GM18505 (cell line): ENCODE measurements around the gene NXF3.
"Not testable (repeated sequence)": the region's sequence is repeated elsewhere in the genome, so short reads cannot be mapped to it uniquely, and the experiment has no call there.

Source experiments
- ATAC-seq: cut with Tn5 transposase; IDR thresholded peaks from one replicate; pipeline ENCODE4 v1.9.1; 2021; ENCODE audit not compliant: unreplicated experiment
- POLR2A ChIP-seq: IDR thresholded peaks from 4 replicates; pipeline ENCODE4 v1.6.1; 2011; ENCODE audit warnings: borderline replicate concordance; ENCODE audit not compliant: insufficient read depth, insufficient read length; ENCODE audit errors: extremely low read depth

NXF3 gene, protein sequence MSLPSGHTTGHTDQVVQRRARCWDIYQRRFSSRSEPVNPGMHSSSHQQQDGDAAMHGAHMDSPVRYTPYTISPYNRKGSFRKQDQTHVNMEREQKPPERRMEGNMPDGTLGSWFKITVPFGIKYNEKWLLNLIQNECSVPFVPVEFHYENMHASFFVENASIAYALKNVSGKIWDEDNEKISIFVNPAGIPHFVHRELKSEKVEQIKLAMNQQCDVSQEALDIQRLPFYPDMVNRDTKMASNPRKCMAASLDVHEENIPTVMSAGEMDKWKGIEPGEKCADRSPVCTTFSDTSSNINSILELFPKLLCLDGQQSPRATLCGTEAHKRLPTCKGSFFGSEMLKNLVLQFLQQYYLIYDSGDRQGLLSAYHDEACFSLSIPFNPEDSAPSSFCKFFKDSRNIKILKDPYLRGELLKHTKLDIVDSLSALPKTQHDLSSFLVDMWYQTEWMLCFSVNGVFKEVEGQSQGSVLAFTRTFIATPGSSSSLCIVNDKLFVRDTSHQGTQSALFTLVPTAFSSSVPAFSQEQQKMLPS

GRCh38 chrX:103092942-103093341, at the start of gene NXF3:
Gene NXF3, minus strand, starts transcription at chrX:103093143. Its CDS starts 120 bp downstream, at chrX:103093023.
- no peak for TF ChIP-seq POLR2A
- ATAC-seq: no peak

GRCh38 chrX:103136528-103136927, 43.6 kb upstream of the NXF3 start:
- ATAC-seq: not testable (repeated sequence)

DNA sequence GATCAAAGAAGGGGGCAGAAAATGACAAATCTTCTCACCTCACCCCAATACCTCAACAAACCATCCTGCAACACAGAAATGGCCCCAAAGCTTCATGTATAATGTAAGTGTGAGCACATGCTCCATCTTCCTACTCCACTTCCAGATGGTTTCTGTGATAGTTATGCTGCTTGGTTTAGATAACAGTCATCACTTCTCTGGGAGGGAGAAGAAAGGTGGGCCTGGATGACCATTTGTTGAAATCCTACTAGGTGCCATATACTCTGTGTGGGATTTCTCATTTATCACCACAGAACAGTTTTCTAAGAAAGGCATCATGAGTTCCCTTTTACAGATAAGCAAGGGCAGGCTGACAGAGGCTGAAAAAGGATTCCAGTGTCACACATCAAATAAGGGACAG, 31.3 kb upstream of the NXF3 start:
- no peak for TF ChIP-seq POLR2A
- ATAC-seq: no peak

DNA sequence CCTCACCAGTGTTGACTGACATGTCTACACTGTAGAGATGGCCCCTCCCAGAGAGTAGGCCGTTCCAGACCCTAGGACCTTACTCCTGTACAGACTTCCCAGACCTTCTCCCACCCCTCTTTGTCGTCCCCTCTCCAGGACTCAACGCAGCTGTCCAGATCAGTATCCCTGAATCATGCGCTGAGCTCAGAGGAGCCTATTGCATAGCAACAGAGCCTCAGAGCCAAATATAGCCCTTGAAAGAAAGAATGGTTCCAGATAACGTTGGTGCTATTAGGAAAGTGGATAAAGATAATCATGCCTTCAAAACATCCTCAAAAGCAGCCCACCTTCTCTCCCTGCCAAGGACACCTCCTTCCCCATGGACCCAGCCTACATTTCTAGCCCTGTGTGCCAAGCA, 27.8 kb upstream of the NXF3 start:
- no peak for TF ChIP-seq POLR2A
- ATAC-seq: no peak

- ATAC-seq: not testable (repeated sequence)
Observed at GRCh38 chrX:103116970-103117369, 24.0 kb upstream of the NXF3 start.

DNA sequence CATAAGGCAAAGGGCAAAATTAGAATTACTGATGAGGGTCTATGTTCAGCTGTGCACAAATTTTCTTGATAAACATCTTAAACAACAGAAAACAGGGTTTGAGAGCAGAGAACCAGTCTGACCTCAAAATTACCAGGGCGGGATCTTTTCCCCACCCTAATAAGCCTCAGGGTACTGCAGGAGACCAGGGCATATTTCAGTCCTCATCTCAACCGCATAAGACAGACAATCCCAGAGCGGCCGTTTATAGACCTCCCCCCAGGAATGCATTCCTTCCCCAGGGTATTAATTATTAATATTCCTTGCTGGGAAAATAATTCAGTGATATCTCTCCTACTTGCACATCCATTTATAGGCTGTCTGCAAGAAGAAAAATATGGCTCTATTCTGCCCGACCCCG, 16.6 kb upstream of the NXF3 start:
- not testable (repeated sequence) for ATAC-seq

- no peak for ATAC-seq
- no peak for TF ChIP-seq POLR2A
Observed at GRCh38 chrX:103107836-103108235, 14.9 kb upstream of the NXF3 start.

DNA sequence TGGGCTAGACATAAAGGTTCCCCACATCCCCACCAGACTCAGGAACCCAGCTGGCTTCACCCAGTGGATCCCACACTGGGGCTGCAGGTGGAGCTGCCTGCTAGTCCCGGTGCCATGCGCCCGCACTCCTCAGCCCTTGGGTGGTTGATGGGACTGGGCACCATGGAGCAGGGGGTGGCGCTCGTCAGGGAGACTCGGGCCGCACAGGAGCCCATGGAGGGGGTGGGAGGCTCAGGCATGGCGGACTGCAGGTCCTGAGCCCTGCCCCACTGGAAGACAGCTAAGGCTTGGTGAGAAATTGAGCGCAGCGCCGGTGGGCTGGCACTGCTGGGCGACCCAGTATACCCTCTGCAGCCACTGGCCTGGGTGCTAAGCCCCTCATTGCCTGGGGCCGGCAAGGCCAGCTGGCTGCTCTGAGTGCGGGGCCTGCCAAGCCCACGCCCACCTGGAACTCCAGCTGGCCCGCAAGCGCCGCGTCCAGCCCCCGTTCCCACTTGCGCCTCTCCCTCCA, 14.3 kb upstream of the NXF3 start:
- not testable (repeated sequence) for ATAC-seq

DNA sequence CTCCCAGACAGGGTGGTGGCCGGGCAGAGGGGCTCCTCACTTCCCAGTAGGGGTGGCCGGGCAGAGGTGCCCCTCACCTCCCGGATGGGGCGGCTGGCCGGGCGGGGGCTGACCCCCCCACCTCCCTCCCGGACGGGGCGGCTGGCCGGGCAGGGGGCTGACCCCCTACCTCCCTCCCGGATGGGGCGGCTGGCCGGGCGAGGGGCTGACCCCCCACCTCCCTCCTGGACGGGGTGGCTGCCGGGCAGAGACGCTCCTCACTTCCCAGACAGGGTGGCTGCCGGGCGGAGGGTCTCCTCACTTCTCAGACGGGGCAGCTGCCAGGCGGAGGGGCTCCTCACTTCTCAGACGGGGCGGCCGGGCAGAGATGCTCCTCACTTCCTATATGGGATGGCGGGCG, 11.4 kb upstream of the NXF3 start:
- not testable (repeated sequence) for ATAC-seq

GRCh38 chrX:103103866-103104265, 10.9 kb upstream of the NXF3 start:
- not testable (repeated sequence) for ATAC-seq

GRCh38 chrX:103101299-103102042, 8.5 kb upstream of the NXF3 start:
- no peak for ATAC-seq
- no peak for TF ChIP-seq POLR2A

- ATAC-seq: no peak
- TF ChIP-seq POLR2A: no peak
Observed at GRCh38 chrX:103100484-103100883, 7.5 kb upstream of the NXF3 start.

GRCh38 chrX:103099691-103100090, 6.7 kb upstream of the NXF3 start:
- TF ChIP-seq POLR2A: no peak
- ATAC-seq: no peak

- no peak for ATAC-seq
Observed at GRCh38 chrX:103098488-103098887, 5.5 kb upstream of the NXF3 start.

GRCh38 chrX:103081051-103081450, 11.9 kb downstream of the NXF3 start:
- ATAC-seq: no peak
- no peak for TF ChIP-seq POLR2A

More at GRCh38 chrX:103098488-103098887, 5.5 kb upstream of the NXF3 start:
- no peak for TF ChIP-seq POLR2A

- TF ChIP-seq POLR2A: no peak
- no peak for ATAC-seq
Observed at GRCh38 chrX:103073467-103073866, 19.5 kb downstream of the NXF3 start.
